Vagina (tissue), 2 donors: ENCODE results near the gene INAFM2. TPM values are rescaled to one million over a fixed set of nuclear protein-coding genes. Genes with fewer than 3 reads are reported as not detected.

Experiments used
- DNase-seq, 2 donors: peaks; one replicate each; pipeline ENCODE4 v3.0.0-alpha.2; 2017; ENCODE audit errors: extremely low spot score in 2 of 2
- H3K27ac ChIP-seq: fragments of 200-600 bp; sonication (generic); one replicate; pipeline ENCODE4 v1.5.1; 2019
- H3K27me3 ChIP-seq: fragments of 200-600 bp; sonication (generic); one replicate; pipeline ENCODE4 v1.5.1; 2019
- H3K36me3 ChIP-seq, 2 donors: fragments of 200-600 bp; sonication (generic); one replicate each; pipeline ENCODE4 v1.5.1; 2017 to 2019
- H3K4me1 ChIP-seq: fragments of 200-600 bp; sonication (generic); one replicate; pipeline ENCODE4 v1.5.1; 2019
- H3K4me3 ChIP-seq, 2 donors: fragments of 200-600 bp; sonication (generic); 1 replicate in 1 of 2; 2 replicates in 1 of 2; pipeline ENCODE4 v1.5.1; 2016 to 2019
- H3K9me3 ChIP-seq: fragments of 200-600 bp; sonication (generic); one replicate; pipeline ENCODE4 v1.5.1; 2019
- CTCF ChIP-seq, 3 experiments: fragments of 450-650 bp in 2 of 3; fragments of 200-600 bp in 1 of 3; sonication (generic) in 1 of 3; IDR thresholded peaks; one replicate each; pipeline ENCODE4 v1.5.1; 2017 to 2019; ENCODE audit warnings: antibody characterized with exemption in 3 of 3, mild to moderate bottlenecking in 2 of 3, moderate library complexity in 2 of 3
- POLR2A ChIP-seq, 2 donors: fragments of 450-650 bp; IDR thresholded peaks; one replicate each; pipeline ENCODE4 v1.6.1; 2017; ENCODE audit warnings: antibody characterized with exemption in 2 of 2, mild to moderate bottlenecking in 2 of 2, moderate library complexity in 2 of 2
- POLR2AphosphoS5 ChIP-seq, 2 donors: sonication (generic); formaldehyde crosslinking; IDR thresholded peaks; one replicate each; pipeline ENCODE4 v1.9.0; 2017; ENCODE audit warnings: antibody characterized with exemption in 2 of 2, mild to moderate bottlenecking in 2 of 2, low read depth in 1 of 2; ENCODE audit not compliant: insufficient read depth in 1 of 2
- intact Hi-C: fragments of 100-400 bp; cut with DNase I; formaldehyde crosslinking; loops from one replicate; pipeline ENCODE4 v1.15.1; 2023
- total RNA-seq: library from RNA; depleted of rRNA; stranded (reverse); fragments of >200 nt; gene quantifications from one replicate; pipeline ENCODE4 v1.2.3, GENCODE V29; 2016

Gene INAFM2
- total RNA-seq, 1 donor from 2014 or later: 5.2 TPM

GRCh38 chr15:40283615-40284300 lies 39.7 kb upstream of the INAFM2 start:
- H3K36me3 ChIP-seq: no peaks in the 10 kb centered on the region
- no peak overlapping the region for H3K4me3 ChIP-seq
- H3K27ac ChIP-seq: no peak overlapping the region
- H3K9me3 ChIP-seq: no peaks in the 10 kb centered on the region
- peaks cover 31% of the 10 kb centered on the region for H3K4me1 ChIP-seq
- no peak for TF ChIP-seq POLR2AphosphoS5 (IDR thresholded peaks at IDR 0.05; ENCODE audit: insufficient read depth in 1 of 2, low read depth in 1 of 2)
- no peak for TF ChIP-seq POLR2A (IDR thresholded peaks at IDR 0.05)
- TF ChIP-seq CTCF (IDR thresholded peaks at IDR 0.05): no peak
- H3K27me3 ChIP-seq: peaks cover 18% of the 10 kb centered on the region
- intact Hi-C loops: loop anchor here (5.0 kb wide), 1 partner anchor 139 kb away; no protein-coding TSS in a partner anchor
- no peak for DNase-seq

- Histone ChIP-seq H3K27me3 (peaks cover 14% of the 10 kb centered on the region), H3K27ac (no peak overlapping the region), H3K9me3 (no peaks in the 10 kb centered on the region), H3K4me1 (peaks cover 24% of the 10 kb centered on the region), H3K36me3 (no peaks in the 10 kb centered on the region), H3K4me3 (no peak overlapping the region)
- intact Hi-C loops: no loop called here
- no peak for DNase-seq
- no peak for TF ChIP-seq CTCF (IDR thresholded peaks at IDR 0.05)
- no peak for TF ChIP-seq POLR2A (IDR thresholded peaks at IDR 0.05)
- no peak for TF ChIP-seq POLR2AphosphoS5 (IDR thresholded peaks at IDR 0.05; ENCODE audit: insufficient read depth in 1 of 2, low read depth in 1 of 2)
Measured at GRCh38 chr15:40285151-40285550, 38.3 kb upstream of the INAFM2 start.

GRCh38 chr15:40285554-40286011 lies 37.9 kb upstream of the INAFM2 start:
- Histone ChIP-seq H3K4me1 (peaks cover 26% of the 10 kb centered on the region), H3K27me3 (peaks cover 12% of the 10 kb centered on the region), H3K4me3 (no peak overlapping the region), H3K9me3 (no peaks in the 10 kb centered on the region), H3K27ac (no peak overlapping the region), H3K36me3 (no peaks in the 10 kb centered on the region)
- intact Hi-C loops: no loop called here
- DNase-seq: no peak
- no peak for TF ChIP-seq POLR2AphosphoS5 (IDR thresholded peaks at IDR 0.05; ENCODE audit: insufficient read depth in 1 of 2, low read depth in 1 of 2)
- no peak for TF ChIP-seq CTCF (IDR thresholded peaks at IDR 0.05)
- no peak for TF ChIP-seq POLR2A (IDR thresholded peaks at IDR 0.05)

- no peak for DNase-seq
- H3K27me3 ChIP-seq: peaks cover 12% of the 10 kb centered on the region
- intact Hi-C loops: no loop called here
- no peak overlapping the region for H3K27ac ChIP-seq
- peaks cover 31% of the 10 kb centered on the region for H3K4me1 ChIP-seq
- no peak overlapping the region for H3K4me3 ChIP-seq
- TF ChIP-seq CTCF (IDR thresholded peaks at IDR 0.05) (no peak), POLR2AphosphoS5 (IDR thresholded peaks at IDR 0.05; ENCODE audit: insufficient read depth in 1 of 2, low read depth in 1 of 2) (no peak), POLR2A (IDR thresholded peaks at IDR 0.05) (no peak)
- no peaks in the 10 kb centered on the region for H3K36me3 ChIP-seq
- no peaks in the 10 kb centered on the region for H3K9me3 ChIP-seq
Measured at GRCh38 chr15:40286061-40286532, 37.4 kb upstream of the INAFM2 start.

GRCh38 chr15:40286794-40287193 lies 36.7 kb upstream of the INAFM2 start:
- Histone ChIP-seq H3K9me3 (no peaks in the 10 kb centered on the region), H3K27me3 (peaks cover 7% of the 10 kb centered on the region), H3K4me1 (peaks cover 32% of the 10 kb centered on the region), H3K4me3 (no peak overlapping the region), H3K27ac (no peak overlapping the region), H3K36me3 (no peaks in the 10 kb centered on the region)
- no peak for DNase-seq
- TF ChIP-seq CTCF (IDR thresholded peaks at IDR 0.05) (no peak), POLR2A (IDR thresholded peaks at IDR 0.05) (no peak), POLR2AphosphoS5 (IDR thresholded peaks at IDR 0.05; ENCODE audit: insufficient read depth in 1 of 2, low read depth in 1 of 2) (no peak)
- intact Hi-C loops: no loop called here
